Measurements from ENCODE around the gene KRTAP21-1.

KRTAP21-1 gene

GRCh38 chr21:30740462-30740861, 14.8 kb downstream of the KRTAP21-1 start:
- TF ChIP-seq FOXP2 (optimal IDR thresholded peaks at IDR 0.05; ENCODE audit: control extremely low read depth, extremely low read length, insufficient read depth) (no peak), EZH2 (IDR thresholded peaks at IDR 0.05) (no peak), POLR2AphosphoS5 (IDR thresholded peaks at IDR 0.05; ENCODE audit: borderline replicate concordance, low read depth, low read length) (no peak)
- no peak overlapping the region for H3K27ac ChIP-seq

GRCh38 chr21:30733026-30733425, 22.2 kb downstream of the KRTAP21-1 start:
- Histone ChIP-seq H3K36me3 (ENCODE audit: insufficient read depth, low read length) (no peaks in the 10 kb centered on the region), H3K27ac (no peak overlapping the region), H3K4me3 (no peak overlapping the region), H3K9me3 (ENCODE audit: low read depth, low read length) (no peaks in the 10 kb centered on the region), H3K9ac (ENCODE audit: insufficient read length) (no peak overlapping the region)
- TF ChIP-seq POLR2AphosphoS5 (IDR thresholded peaks at IDR 0.05; ENCODE audit: borderline replicate concordance, low read depth, low read length) (no peak), FOXP2 (optimal IDR thresholded peaks at IDR 0.05; ENCODE audit: control extremely low read depth, extremely low read length, insufficient read depth) (no peak), EZH2 (IDR thresholded peaks at IDR 0.05) (no peak)
- DNase-seq (ENCODE audit: low read depth, low spot score): no peak

More at GRCh38 chr21:30740462-30740861, 14.8 kb downstream of the KRTAP21-1 start:
- no peak for DNase-seq (ENCODE audit: low read depth, low spot score)
- no peaks in the 10 kb centered on the region for H3K36me3 ChIP-seq (ENCODE audit: insufficient read depth, low read length)
- no peak overlapping the region for H3K4me3 ChIP-seq
- no peaks in the 10 kb centered on the region for H3K9me3 ChIP-seq (ENCODE audit: low read depth, low read length)
- H3K9ac ChIP-seq (ENCODE audit: insufficient read length): no peak overlapping the region

DNA sequence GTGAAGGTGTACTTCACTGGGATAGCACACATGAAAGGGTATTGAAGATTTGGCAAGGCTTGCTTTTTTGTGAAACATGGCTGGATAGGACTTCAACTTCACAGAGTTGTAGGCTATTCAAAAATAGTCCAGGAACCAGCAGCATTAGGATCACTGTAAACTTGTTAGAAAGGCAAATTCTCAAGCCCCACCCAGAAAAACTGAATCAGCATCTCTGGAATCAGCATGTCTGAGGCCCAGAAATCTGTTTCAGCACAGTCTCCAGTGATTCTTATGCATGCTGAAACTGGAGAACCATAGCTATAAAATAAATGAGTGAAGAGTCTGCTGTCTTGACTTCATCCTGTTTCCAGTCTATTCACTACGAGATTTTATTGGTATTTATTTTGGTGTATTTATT, 28.5 kb downstream of the KRTAP21-1 start:
- no peak for TF ChIP-seq EZH2 (IDR thresholded peaks at IDR 0.05)
- TF ChIP-seq FOXP2 (optimal IDR thresholded peaks at IDR 0.05; ENCODE audit: control extremely low read depth, extremely low read length, insufficient read depth): no peak
- TF ChIP-seq POLR2AphosphoS5 (IDR thresholded peaks at IDR 0.05; ENCODE audit: borderline replicate concordance, low read depth, low read length): no peak
- Histone ChIP-seq H3K4me3 (no peak overlapping the region), H3K9ac (ENCODE audit: insufficient read length) (no peak overlapping the region)

DNA sequence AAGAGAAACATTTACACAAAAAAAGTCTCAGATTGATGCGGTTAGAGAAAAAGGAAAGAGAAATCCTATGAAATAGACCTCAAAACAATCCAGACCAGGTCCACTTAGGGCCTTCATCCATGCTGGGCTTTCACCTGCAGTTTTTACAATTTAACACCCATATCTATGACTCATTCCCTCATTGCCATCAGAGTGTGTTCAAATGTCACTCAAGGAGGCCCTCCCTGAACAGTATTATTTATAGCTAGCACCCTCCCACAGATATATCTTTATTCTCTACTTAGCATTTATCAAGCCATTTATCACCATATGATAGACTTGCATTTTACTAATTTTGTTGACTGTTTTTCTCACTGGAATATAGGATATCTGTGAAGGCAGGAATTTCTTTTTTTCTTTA, 35.8 kb downstream of the KRTAP21-1 start:
- Histone ChIP-seq H3K27ac (no peak overlapping the region), H3K36me3 (ENCODE audit: insufficient read depth, low read length) (no peaks in the 10 kb centered on the region), H3K4me3 (no peak overlapping the region), H3K9me3 (ENCODE audit: low read depth, low read length) (no peaks in the 10 kb centered on the region), H3K9ac (ENCODE audit: insufficient read length) (no peak overlapping the region)
- TF ChIP-seq EZH2 (IDR thresholded peaks at IDR 0.05) (no peak), POLR2AphosphoS5 (IDR thresholded peaks at IDR 0.05; ENCODE audit: borderline replicate concordance, low read depth, low read length) (no peak), FOXP2 (optimal IDR thresholded peaks at IDR 0.05; ENCODE audit: control extremely low read depth, extremely low read length, insufficient read depth) (no peak)
- DNase-seq (ENCODE audit: low read depth, low spot score): no peak

More for the DNA sequence above, 28.5 kb downstream of the KRTAP21-1 start:
- no peak for DNase-seq (ENCODE audit: low read depth, low spot score)
- Histone ChIP-seq H3K9me3 (ENCODE audit: low read depth, low read length) (no peaks in the 10 kb centered on the region), H3K27ac (no peak overlapping the region), H3K36me3 (ENCODE audit: insufficient read depth, low read length) (no peaks in the 10 kb centered on the region)

- H3K36me3 ChIP-seq (ENCODE audit: insufficient read depth, low read length): no peaks in the 10 kb centered on the region
- TF ChIP-seq FOXP2 (optimal IDR thresholded peaks at IDR 0.05; ENCODE audit: control extremely low read depth, extremely low read length, insufficient read depth) (no peak), EZH2 (IDR thresholded peaks at IDR 0.05) (no peak), POLR2AphosphoS5 (IDR thresholded peaks at IDR 0.05; ENCODE audit: borderline replicate concordance, low read depth, low read length) (no peak)
- DNase-seq (ENCODE audit: low read depth, low spot score): no peak
- H3K9ac ChIP-seq (ENCODE audit: insufficient read length): no peak within 1 kb of the TSS
- no peak within 1 kb of the TSS for H3K27ac ChIP-seq
- H3K9me3 ChIP-seq (ENCODE audit: low read depth, low read length): no peaks in the 10 kb centered on the region
- H3K4me3 ChIP-seq: no peak within 1 kb of the TSS
Measured at GRCh38 chr21:30718239-30718909, 36.9 kb downstream of the KRTAP21-1 start, which contains the start of gene KRTAP21-3. KRTAP21-3 (minus strand) TSS chr21:30718777; CDS start chr21:30718759, 18 bp downstream.

- DNase-seq (ENCODE audit: low read depth, low spot score): no peak
- no peak for TF ChIP-seq FOXP2 (optimal IDR thresholded peaks at IDR 0.05; ENCODE audit: control extremely low read depth, extremely low read length, insufficient read depth)
- TF ChIP-seq POLR2AphosphoS5 (IDR thresholded peaks at IDR 0.05; ENCODE audit: borderline replicate concordance, low read depth, low read length): no peak
- no peak for TF ChIP-seq EZH2 (IDR thresholded peaks at IDR 0.05)
- Histone ChIP-seq H3K9me3 (ENCODE audit: low read depth, low read length) (no peaks in the 10 kb centered on the region), H3K4me3 (no peak overlapping the region), H3K9ac (ENCODE audit: insufficient read length) (no peak overlapping the region), H3K36me3 (ENCODE audit: insufficient read depth, low read length) (no peaks in the 10 kb centered on the region), H3K27ac (no peak overlapping the region)
Measured at GRCh38 chr21:30717105-30717504, 38.1 kb downstream of the KRTAP21-1 start.

GRCh38 chr21:30714946-30715345, 40.3 kb downstream of the KRTAP21-1 start:
- Histone ChIP-seq H3K9me3 (ENCODE audit: low read depth, low read length) (no peaks in the 10 kb centered on the region), H3K4me3 (no peak overlapping the region), H3K36me3 (ENCODE audit: insufficient read depth, low read length) (no peaks in the 10 kb centered on the region), H3K27ac (no peak overlapping the region), H3K9ac (ENCODE audit: insufficient read length) (no peak overlapping the region)
- no peak for DNase-seq (ENCODE audit: low read depth, low spot score)
- TF ChIP-seq EZH2 (IDR thresholded peaks at IDR 0.05): no peak
- TF ChIP-seq POLR2AphosphoS5 (IDR thresholded peaks at IDR 0.05; ENCODE audit: borderline replicate concordance, low read depth, low read length): no peak
- TF ChIP-seq FOXP2 (optimal IDR thresholded peaks at IDR 0.05; ENCODE audit: control extremely low read depth, extremely low read length, insufficient read depth): no peak

GRCh38 chr21:30714456-30714855, 40.8 kb downstream of the KRTAP21-1 start:
- no peak for DNase-seq (ENCODE audit: low read depth, low spot score)
- no peaks in the 10 kb centered on the region for H3K9me3 ChIP-seq (ENCODE audit: low read depth, low read length)
- no peak for TF ChIP-seq FOXP2 (optimal IDR thresholded peaks at IDR 0.05; ENCODE audit: control extremely low read depth, extremely low read length, insufficient read depth)
- TF ChIP-seq EZH2 (IDR thresholded peaks at IDR 0.05): no peak
- TF ChIP-seq POLR2AphosphoS5 (IDR thresholded peaks at IDR 0.05; ENCODE audit: borderline replicate concordance, low read depth, low read length): no peak
- H3K4me3 ChIP-seq: no peak overlapping the region
- no peak overlapping the region for H3K9ac ChIP-seq (ENCODE audit: insufficient read length)
- no peaks in the 10 kb centered on the region for H3K36me3 ChIP-seq (ENCODE audit: insufficient read depth, low read length)
- no peak overlapping the region for H3K27ac ChIP-seq
